Measurements from ENCODE around the gene RASSF4.

RASSF4 gene, protein sequence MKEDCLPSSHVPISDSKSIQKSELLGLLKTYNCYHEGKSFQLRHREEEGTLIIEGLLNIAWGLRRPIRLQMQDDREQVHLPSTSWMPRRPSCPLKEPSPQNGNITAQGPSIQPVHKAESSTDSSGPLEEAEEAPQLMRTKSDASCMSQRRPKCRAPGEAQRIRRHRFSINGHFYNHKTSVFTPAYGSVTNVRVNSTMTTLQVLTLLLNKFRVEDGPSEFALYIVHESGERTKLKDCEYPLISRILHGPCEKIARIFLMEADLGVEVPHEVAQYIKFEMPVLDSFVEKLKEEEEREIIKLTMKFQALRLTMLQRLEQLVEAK

DNA sequence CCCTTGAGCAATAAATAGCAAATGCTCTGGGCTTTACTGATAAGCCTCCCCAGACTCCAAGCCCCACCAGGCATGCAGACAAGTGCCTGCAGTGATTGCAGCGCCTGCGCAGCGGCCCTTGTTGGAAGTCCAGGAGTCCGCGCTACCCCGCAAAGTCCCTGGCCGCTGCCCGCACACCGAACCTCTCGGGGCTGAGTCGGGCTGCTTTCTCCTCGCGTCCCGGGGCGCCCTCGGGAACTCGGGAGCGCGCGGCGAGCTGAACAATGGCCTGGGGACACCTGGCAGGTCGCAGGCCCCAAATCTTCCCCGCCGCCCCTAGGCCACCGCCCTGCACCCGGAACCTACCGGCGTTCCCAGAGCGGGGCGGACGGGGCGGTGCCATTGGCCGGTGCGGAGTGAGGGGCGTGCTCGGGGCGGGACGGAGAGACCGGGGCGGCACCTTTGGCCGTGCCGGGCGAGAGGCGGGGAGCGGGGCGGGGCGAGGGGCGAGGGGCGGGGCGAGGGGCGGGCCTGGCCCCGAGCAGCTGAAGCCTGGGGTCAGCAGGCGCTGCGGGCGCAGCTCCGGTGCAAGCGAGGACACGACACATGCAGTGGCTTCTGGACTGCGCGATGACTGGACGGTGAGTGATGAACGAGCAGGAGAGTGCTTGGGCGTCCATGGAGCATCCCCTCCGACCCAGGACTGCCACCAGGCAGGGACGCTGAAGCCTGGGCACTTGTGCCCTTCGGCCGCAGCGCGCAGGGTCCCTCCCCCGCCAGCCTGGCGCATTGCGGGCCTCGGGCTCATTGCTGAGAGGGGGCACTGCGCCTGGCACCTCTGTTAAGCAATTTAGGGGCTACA, at the start of gene RASSF4:
Gene RASSF4 (plus strand): TSS at position 556 of the 841 bp plus-strand sequence. CDS start 10,401 bp downstream, outside the sequence.
- DNase-seq (ENCODE audit: low read depth, low spot score) = no peak

DNA sequence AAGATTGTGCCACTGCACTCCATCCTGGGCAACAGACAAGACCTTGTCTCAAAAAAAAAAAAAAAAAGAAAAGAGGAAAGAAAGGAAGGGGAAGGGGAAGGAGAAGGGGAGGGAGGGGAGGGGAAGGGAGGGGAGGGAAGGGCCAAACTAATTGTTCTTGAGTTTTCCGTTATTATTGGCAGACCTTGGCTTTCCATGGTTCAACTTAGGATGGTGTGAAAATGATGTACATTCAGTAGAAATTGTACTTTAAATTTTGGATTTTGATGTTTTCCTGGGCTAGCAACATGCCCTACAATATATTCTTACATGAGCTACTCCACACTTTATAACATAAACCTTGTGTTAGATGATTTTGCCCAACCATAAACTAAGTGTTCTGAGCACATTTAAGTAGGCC, 49.7 kb upstream of the RASSF4 start:
- DNase-seq (ENCODE audit: low read depth, low spot score) = no peak

DNA sequence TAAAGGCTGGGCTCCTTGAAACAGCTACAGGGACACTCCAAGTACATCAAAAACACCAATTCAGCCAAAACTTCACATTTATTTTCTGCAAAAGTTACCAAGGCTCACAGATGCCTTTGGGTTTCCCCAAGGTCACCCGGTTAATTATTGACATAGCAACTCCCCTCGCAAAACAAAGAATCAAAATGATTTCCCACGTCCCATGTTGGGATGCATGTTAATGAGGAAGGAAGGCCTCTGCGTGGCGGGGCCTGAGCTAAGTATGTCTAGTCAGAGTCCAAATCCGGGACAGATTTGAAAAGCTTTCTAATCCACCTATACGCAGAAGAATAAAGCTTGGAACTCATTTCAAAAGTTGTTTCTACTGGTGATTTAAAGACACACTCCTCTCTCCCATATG, 49.0 kb upstream of the RASSF4 start:
- no peak for DNase-seq (ENCODE audit: low read depth, low spot score)

DNA sequence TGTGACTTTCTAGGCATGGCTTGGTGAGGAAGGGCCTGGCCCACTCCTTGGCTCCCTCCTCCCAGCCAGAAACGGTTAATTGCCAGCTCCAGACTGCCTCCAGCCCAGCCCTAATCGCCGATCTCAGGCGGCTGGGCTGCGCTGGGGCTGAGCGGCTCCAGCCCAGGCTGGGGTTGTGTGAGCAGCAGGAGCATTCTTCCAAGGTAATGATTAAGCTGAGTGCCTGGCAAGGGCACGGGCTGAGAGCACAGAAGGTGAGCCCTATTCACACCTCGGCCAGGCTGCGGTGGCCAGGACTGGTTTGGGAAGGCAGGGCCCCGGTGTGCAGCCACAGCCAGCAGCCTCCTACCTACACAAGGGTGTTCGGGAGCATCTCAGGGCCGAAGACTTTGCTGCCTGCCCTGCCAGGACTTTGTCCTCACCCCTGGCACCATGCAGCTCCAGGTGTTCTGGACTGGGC, 48.5 kb upstream of the RASSF4 start, which contains the start of gene TMEM72:
Gene TMEM72 (plus strand): TSS at position 257 of the 460 bp plus-strand sequence. CDS start 176 bp downstream, at position 433.
- DNase-seq (ENCODE audit: low read depth, low spot score) = no peak

DNA sequence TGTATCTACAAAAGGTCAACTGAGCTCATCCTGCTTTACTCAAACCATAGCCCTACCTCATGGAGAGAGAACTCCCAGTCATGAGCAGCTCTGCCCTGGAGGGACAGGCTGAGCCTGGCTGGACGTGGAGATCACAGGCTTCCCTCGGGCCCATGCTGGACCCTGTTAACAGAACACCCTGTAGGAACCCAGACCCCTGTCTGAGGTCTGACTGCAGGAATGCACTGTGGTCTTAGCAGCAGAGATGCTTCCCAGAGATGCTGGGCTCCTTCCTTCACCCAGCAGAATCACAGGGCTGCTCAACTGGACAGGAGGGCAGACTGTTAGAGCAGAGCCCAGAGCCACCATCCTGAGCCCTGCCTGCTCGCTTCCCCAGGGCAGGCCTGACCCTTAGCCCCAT, 47.7 kb upstream of the RASSF4 start:
- DNase-seq (ENCODE audit: low read depth, low spot score) = no peak

DNA sequence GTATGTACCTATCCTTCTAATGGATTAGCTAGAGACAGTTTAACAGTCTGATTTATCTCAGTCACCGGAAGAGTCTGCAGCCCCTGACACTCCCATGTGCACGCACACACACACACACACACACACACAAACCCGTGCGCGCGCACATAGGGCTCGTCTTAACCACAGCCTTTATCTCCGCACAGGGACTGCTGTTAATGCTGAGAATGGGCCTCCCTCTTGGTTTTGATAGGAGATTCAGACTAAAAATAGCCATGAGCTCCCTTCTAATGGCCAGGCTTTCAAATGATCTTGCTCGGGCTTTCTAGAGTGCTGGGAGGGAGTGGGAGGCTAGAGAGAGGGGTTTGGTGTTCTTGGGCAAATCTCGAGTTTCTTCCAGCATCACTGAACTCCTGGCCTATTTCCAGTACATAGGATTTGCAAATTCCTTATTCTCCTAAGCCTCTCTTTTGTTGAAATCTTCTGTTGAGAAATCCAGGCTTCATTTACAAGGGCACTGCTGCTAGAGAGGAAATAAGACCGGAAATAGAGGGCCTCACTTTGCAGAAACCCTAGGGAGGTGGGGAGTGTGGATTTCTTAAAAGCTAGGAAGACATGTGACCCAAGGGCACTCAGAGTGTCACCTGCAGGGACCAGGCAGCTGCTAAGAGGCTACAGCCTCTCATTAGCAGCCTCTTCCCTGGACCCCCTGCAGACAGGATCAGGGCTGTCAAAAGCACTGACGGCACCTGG, 46.1 kb upstream of the RASSF4 start:
- DNase-seq (ENCODE audit: low read depth, low spot score) = no peak

DNA sequence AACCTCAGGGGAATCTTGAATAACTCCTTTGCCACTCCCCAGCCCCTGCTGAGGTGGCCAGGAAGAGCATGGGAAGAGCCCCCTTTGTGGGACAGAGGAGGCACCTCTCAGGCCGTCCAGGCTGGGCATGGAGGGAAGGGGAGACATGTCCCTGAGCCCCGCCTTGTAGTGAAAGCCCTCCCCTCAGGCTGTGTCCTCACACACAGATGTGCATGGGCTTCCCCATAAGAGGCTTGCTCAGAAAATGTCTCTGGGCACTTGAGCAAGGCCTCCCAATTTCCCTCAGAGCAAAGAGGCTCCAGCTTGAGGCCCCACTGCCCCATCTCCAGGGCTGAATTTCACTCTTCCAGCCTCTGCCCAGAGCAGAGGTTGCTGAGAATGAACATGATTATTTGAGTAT, 44.7 kb upstream of the RASSF4 start:
- no peak for DNase-seq (ENCODE audit: low read depth, low spot score)

DNA sequence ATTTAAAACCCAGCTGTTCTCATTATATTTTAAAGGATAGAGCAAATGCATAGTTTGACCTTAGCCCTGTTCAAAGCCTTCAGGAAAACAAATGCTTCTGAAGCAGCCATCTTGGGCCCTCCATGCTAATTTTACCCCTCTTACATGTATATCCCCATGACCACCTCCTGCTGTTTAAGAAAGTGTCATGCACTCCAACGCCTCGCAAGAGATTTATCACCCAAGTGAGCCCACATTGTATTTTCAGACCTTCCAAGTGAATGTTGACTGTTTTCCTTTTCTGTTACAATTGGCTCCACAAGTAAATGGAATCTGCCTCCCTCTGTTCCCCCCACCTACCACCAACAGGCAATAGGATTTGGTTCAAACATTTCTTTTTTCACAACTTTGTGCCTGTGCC, 43.2 kb upstream of the RASSF4 start:
- DNase-seq (ENCODE audit: low read depth, low spot score) = no peak

DNA sequence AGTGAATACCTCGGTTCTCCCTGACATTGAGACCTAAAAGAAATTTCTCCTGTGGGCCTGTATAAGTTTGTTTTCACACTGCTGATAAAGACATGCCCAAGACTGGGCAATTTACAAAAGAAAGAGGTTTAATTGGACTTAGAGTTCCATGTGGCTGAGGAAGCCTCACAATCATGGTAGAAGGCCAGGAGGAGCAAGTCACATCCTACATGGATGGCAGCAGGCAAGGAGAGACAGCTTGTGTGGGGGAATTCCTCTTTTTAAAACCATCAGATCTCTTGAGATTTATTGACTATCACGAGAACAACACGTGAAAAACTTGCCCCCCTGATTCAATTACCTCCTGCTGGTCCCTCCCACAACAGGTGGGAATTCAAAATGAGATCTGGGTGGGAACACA, 41.8 kb upstream of the RASSF4 start:
- no peak for DNase-seq (ENCODE audit: low read depth, low spot score)

DNA sequence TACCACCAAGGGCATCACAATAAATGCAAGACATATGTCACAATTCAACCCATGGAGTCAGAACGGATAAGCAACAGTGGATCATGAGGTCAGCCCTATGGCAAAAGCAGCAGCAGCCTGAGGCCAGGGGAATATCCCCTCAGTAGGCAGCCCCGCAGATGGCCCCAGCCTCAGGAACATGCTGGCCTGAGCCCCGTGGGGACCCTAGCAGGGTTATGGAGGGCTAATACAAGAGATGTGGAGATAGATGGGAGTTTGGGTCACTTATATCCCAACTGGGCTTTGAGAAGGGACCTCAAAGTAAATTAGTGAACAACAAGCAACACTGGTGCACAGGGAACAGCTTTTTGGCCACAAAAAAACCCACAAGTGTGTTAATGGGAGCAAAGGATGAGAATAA, 39.4 kb upstream of the RASSF4 start:
- DNase-seq (ENCODE audit: low read depth, low spot score) = no peak

DNA sequence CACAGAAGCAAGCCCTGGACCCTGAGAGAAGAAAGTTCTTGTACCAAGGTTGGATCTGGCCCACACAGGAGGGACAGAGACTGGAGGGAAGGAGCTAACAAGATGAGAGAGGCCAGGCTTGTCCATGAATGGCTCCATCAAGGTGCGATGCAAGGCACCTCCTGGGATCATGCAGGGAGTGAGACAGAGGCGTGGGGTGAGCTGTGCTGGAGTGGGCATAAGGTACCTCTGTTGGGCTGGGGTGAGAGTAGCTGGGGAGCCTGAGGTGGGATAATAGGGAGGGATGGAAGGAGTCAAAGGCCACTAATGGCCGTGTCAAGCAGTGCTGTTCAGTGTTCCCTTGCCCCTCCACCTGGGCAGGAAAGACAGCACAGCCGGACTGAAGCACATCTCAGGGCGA, 38.5 kb upstream of the RASSF4 start:
- no peak for DNase-seq (ENCODE audit: low read depth, low spot score)

DNA sequence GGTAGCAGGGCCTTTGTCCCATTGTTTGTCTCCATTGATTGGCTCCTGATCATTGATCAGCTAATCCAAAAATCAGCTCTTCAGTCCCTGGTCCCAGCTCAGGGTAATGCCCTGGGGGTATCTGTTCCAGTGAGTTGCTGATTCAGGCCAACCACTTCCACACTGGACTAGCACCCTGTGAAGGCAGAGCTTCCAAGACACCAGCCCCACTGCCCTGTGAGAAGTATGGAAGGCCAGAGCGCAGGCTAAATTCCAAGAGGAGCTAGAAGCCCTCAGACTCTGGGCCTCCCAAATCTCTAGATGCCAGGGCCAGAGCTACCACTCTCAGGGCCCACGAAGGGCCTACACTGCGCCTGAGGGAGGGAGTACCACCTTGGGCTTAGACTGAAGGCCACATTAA, 38.1 kb upstream of the RASSF4 start:
- DNase-seq (ENCODE audit: low read depth, low spot score) = no peak

DNA sequence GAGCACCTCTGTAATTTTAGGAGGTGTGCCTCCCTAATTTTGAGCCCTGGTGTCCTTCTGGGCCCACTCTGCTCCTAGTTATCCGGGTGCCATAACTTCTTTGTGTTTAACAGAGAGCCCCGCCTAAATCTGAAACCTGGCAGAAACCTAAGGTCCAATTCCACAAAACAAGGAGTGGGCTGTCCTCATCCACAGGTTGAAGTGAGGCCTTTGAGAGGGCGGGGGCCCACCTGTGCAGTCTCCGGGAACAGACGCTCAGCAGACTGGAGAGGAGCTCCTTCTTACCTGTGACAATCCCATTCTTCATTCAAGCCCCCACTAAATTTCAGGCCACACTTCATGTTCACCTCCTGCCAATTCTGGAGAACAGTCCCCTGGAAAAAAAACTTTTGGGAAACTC, 37.6 kb upstream of the RASSF4 start:
- no peak for DNase-seq (ENCODE audit: low read depth, low spot score)

DNA sequence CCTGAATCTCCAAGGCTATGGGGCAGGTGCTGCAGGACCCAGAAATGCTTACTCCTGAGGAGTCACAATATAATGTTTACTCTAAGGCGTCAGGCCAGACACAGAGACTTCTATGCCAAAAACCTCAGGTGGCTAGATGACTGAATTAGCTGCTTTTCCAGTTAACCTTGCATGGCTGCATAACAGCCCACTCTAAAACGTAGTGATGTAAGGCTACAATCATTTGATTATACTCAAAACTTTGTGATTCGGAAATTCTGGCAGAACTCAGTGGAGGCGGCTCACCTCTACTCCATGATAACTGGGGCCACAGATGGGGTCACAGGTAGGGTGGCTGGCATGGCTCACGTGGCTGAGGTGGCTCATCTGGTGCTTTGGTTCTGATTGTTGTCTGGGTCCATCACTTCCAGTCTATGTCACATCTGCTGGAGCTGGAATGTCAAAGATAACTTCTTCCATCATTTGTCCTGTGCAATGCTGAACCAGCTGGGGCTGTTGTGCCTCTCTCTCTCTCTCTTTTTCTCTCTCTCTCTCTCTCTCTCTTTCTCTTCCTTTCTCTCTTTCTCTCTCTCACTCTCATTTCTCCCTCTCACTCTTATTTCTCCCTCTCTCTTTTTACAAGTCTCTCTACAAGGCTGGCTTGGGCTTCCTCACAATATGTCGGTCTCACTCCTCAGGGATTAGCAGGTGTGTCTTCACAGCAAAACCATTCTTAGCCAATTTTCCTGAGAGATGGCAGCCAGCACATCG, 36.6 kb upstream of the RASSF4 start:
- no peak for DNase-seq (ENCODE audit: low read depth, low spot score)

DNA sequence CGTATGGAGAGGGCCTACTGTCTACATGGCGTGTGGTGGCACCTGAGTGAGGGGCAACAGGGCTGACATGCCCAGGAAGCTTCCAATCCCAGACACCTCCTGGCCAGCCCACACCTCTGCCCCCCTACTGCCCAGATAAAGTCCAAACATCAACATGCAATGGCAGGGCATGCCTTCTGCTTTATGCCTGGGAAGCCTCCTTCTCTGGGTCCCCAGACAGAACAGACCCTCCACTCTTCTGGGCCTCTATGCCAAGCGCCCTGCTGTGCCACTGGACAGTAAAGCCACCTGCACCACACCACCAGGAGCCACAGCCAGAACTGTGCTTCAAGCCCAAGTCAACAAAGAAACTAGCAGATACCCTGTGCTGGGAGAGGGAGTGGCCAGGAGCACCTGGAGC, 36.0 kb upstream of the RASSF4 start:
- DNase-seq (ENCODE audit: low read depth, low spot score) = no peak

DNA sequence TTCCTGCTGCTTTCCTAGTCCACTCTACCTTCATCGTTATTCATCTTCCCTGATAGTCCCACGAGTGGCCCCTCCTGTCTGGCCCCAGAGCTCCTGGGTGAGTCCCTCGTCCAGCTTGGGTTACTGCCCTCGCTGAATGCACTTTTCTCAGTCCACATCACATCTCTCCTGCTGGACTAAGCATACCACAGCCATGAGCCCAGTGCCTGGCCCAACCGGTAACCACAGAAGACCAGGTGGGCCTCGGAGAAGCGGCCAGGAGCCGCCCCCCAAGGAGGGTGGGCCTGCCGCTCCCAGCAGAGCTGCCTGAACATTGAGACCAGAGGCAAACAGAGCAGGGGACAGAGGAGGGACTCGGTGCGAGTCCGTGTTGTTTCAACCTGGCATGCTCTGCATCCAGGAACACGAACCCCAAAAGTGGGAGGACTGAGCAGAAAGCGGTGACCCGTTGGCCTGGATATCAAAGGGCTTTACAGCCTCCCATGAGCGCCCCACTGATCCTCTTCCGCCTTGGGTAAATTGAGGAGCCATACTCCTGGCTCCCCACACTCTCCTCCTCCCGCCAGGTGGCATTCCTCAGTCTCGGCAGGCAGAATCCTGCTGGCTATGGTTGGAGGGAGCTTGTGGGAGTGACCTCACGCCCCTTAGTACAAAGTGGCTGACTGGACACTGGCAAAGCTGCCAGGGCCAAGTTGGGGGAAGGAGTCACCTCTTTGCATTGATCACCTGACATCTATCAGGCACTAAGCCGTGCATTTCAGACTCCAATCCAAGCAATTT, 35.2 kb upstream of the RASSF4 start:
- DNase-seq (ENCODE audit: low read depth, low spot score) = no peak

DNA sequence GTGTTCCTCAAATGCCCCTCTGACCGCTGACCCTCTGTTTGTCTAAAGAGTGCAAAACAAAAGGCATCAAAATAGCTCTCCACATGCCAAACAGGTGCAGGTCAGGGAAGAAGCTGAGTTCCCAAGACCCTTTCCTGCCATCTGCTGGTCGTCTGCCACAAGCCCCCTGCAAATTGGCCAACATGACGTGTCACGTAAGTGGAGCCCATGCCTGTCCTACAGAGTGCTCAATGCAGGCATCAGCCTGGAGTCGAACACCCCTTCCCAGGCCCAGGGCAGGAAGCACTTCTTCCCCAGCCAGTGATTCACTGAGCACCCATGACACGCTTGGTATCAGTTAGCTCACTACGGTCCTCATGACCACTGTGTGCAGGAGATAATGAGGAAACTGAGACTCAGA, 34.4 kb upstream of the RASSF4 start:
- peak; percentile 53 for DNase-seq (ENCODE audit: low read depth, low spot score)

DNA sequence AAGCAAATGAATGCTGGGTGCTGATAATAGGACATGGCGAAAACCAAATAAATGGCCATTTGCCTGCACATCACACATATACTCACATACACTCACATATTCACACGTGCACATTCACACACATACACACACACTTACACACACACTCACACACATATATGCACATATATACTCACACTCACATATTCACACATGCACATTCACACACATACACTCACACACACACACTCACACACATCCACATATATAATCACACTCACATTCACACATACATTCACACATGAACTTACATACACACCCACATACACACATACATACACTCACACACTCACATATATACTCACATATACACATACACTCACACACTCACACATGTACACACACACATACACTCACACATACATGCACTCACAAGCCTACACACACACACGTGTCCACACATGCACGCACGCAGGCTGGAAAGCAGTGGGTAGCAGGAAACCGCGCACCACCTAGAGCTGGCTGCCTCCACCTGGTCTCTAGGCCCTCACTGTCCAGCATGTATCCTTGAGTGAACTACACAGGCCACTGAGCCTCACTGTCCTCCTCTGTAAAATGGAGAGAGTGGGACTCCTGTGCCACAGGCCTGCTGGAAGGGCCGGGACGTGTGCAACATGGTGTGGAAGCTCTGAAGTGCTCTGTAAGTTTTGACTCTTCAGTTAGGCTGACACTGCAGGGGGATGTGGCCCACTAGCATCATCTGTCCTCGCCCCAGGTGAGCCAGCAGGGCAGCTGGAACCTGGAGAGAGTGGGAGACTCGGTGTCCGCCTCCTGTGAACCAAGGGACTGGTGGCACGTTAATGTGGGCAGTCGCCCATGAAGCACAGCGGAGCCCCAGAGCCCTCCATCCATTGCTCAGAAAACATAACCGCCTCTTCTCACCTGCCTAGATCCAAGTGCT, 33.5 kb upstream of the RASSF4 start:
- no peak for DNase-seq (ENCODE audit: low read depth, low spot score)

DNA sequence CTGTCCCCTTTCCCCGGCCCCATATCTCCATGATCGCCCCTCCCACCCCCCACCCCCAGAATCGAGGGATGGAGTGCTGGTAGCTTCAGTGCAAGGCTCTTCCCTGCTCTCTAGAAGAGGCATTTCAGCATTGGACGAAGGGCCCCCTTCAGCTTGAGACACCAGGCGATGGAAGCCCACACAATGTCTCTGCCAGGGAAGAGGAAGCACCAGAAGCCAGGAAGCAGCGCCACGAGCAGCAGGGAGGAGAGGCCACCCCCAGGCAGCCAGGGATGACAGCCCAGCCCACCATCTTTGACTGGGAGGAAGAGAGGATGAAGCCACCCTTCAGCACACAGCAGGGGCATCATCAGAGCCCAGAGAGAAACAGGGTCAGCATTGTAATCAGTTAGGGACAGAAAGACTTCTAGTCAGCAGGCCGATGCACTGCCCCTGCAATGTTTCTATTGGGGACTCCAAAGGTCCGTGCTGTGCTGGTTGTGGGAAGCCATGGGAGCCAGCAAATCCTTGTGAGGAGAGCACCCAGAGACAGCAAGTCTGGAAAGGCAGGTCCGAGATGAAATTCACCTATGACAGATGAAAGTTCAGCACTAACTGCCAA, 32.8 kb upstream of the RASSF4 start:
- no peak for DNase-seq (ENCODE audit: low read depth, low spot score)

Measured in brain pericyte (primary cell).